MM.1S (cell line): ENCODE results near the gene PTGES.

Experiments used
- CTCF ChIP-seq: fragments of 300-600 bp; sonication (generic); IDR thresholded peaks from 2 replicates; pipeline ENCODE4 v1.5.1; 2016; ENCODE audit warnings: antibody characterized with exemption, low read length, mixed read lengths
- EZH2 ChIP-seq: fragments of 300-600 bp; sonication (generic); optimal IDR thresholded peaks from 2 replicates; pipeline ENCODE3; 2017; ENCODE audit warnings: low read depth, mild to moderate bottlenecking, antibody characterized with exemption, low read length, mixed read lengths
- EZH2phosphoT487 ChIP-seq: fragments of 300-600 bp; sonication (generic); IDR thresholded peaks from 2 replicates; pipeline ENCODE4 v1.6.1; 2018; ENCODE audit warnings: antibody characterized with exemption, low read length

GRCh38 chr9:129768486-129768885 lies 15.6 kb upstream of the PTGES start:
- TF ChIP-seq EZH2: no peak
- TF ChIP-seq CTCF: no peak
- no peak for TF ChIP-seq EZH2phosphoT487
